Stimulated activated CD8-positive, alpha-beta memory T cell treated with anti-CD3 and anti-CD28 coated beads, Interleukin-2, amount 100 ng/mL, for 48 hours (primary cell): ENCODE data around the gene TNFSF13B.
"Not testable (repeated sequence)": the region's sequence is repeated elsewhere in the genome, so short reads cannot be mapped to it uniquely, and the experiment has no call there.

Experiments used
- DNase-seq, 2 donors: peaks; one replicate each; pipeline ENCODE4 v3.0.0-alpha.2; 2020; ENCODE audit warnings: low read depth in 2 of 2

The TNFSF13B gene, protein sequence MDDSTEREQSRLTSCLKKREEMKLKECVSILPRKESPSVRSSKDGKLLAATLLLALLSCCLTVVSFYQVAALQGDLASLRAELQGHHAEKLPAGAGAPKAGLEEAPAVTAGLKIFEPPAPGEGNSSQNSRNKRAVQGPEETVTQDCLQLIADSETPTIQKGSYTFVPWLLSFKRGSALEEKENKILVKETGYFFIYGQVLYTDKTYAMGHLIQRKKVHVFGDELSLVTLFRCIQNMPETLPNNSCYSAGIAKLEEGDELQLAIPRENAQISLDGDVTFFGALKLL

DNA sequence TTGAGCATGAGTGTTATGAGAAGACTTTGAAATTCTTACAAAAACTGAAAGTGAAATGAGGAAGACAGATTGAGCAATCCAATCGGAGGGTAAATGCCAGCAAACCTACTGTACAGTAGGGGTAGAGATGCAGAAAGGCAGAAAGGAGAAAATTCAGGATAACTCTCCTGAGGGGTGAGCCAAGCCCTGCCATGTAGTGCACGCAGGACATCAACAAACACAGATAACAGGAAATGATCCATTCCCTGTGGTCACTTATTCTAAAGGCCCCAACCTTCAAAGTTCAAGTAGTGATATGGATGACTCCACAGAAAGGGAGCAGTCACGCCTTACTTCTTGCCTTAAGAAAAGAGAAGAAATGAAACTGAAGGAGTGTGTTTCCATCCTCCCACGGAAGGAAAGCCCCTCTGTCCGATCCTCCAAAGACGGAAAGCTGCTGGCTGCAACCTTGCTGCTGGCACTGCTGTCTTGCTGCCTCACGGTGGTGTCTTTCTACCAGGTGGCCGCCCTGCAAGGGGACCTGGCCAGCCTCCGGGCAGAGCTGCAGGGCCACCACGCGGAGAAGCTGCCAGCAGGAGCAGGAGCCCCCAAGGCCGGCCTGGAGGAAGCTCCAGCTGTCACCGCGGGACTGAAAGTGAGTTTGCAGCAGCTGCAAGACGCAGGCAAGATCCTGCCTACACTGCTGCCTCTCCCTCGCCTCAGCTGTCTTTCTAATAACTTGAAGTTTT, at the start of gene TNFSF13B:
TNFSF13B (plus strand) TSS at position 118 of the 728 bp plus-strand sequence; CDS start at position 296, 178 bp downstream.
- peak; percentile 20 to 35 for DNase-seq

DNA sequence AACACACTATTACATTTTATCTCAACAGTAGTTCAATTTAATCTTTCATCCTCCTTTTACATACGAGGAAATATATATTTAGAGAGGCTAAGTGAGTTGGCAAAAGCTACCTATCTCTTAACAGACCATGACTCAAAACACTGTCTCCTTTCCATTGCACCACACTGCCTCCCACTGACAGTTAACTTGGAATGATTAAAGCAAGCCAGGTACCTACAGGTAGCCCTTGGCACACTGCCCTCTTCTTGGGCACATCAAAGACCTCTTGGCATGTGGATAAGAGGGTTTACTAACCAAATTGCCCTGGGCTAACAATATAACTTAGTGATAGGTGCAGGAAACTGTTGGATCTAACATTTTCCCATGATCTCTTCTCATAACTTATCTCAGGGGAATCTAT, 49.5 kb upstream of the TNFSF13B start:
- DNase-seq: no peak

DNA sequence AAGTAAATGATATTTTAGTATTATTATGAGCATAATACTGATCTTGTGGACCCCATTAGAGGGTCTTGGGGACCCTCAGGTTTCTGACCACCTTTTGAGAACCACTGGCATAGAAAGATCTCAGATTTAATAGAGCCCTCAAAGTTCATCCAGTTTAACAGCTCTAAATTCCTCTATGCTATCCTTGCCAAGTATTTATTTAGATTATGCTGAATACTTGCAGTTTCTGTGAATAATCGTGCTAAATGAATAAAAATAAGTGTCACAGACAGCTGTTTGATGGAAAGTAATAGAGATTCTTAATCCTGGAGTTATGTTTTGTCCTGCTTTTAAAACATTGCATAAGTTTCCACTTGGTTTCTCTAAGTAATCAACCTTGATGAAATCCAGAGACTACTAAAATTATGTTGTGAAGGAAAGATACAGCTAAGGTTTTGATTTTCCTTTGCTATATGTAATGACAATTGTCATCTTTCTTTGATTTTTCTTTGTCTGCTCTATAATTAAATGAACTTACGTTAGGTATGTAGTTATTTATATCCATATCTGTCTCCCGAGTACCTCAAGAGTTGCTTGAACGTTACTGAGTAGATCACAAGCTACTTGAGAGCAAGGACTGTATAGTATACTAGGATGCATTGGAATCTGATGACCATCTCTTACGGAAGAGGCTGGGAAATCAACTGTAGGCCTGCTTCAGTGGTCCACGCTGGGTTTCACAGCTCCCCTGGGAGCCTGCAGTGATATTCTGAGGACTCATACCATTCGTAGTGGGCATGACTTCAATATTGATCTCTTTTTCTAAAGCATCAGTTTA, 45.6 kb upstream of the TNFSF13B start:
- DNase-seq: no peak

DNA sequence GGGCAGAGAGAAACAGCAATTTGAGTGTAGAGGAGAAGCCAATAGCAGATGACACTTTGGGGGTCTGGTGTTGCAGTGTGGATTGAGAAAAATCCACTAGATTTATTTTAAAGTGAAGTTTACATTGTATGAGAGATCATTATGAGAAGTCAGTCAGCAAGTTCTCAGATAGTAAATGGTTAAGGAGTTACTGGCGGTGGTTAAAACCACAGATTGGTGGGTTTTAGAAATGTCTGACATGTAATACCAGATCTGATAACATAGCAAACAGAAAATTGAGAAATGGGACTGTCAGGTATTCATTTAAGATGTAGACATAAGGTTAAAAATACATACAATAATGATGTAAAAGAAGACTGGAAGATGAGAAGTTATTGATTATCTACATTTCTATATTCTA, 44.1 kb upstream of the TNFSF13B start:
- DNase-seq: no peak

DNA sequence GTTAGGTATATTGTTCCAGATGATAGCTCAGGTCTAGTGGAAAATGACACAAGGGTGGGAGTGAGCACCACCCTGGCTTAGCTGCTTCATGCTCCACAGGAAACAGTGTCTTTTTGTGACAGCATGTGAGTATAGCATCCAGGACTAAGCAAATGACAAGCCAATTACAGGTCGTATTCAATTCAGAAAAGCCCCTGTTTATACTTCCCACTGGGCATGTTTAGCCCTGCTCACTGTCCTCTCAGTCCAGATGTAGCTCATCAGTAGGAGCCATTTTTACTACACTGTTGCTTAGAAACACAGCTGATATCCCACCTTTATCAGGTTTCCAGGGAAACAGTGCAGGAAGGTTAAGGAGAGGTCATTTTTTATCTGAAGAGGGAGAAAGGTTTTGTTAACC, 43.3 kb upstream of the TNFSF13B start:
- no peak for DNase-seq

DNA sequence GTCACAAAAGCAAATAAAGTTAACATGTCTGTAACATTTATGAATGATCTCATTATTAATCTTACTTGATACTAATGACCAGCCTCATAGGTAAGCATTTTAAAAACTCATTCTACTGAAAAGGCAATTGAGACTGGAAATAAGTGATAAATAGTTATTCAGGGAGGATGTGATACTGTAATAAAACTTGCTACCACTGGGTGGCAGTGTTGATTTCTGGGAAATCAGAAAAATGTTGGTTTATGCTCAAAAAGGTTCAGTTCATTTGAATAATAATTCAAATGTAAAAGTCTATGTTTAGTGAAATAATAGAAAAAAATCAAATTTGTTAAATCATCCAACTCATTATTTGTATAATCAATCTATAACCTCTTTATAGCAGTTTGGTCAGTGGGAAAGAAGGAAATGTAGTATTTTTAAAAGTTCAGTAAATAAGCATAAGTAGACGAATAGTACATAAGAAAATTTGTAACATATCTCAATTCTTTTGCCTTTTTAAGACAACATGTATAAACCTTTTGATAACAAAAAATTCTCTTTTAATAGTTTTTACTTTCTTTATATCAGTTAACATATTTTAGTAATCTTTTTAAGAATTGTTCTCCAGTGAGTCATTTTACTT, 41.8 kb upstream of the TNFSF13B start:
- no peak for DNase-seq

DNA sequence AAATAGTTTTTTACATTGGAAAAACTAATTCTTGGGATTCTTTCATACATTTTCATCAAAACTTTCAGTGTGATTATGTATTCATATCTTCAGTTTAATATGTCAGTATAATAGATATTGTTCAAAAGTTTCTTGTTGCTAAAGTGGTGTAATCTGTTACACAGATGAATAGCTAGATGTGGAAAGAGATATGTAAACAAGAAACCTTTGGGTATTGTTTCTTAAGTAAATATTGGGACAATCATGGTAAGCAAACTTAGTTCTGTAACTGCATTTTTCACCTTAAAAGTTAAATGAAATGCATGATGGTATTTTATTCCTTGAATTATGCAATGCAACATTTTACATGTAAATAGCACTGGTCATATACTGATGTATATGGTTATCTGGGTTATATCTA, 39.1 kb upstream of the TNFSF13B start:
- no peak for DNase-seq

DNA sequence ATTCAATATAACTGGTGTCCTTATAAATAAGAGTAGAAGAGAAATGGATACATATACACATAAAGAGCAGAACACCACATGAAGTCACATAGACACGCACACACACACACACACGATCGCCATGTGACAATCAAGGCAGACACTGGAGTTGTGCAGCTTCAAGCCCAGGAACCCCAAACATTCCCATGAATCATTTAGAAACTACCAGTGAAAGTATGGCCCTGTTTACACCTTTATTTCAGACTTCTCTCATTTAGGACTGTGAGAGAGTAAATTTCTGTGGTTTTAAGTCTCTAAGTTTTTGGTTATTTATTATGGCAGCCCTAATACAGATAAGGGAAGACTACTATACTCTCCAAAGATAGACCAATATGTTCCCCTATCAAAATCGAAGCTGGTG, 20.4 kb upstream of the TNFSF13B start:
- DNase-seq: no peak

DNA sequence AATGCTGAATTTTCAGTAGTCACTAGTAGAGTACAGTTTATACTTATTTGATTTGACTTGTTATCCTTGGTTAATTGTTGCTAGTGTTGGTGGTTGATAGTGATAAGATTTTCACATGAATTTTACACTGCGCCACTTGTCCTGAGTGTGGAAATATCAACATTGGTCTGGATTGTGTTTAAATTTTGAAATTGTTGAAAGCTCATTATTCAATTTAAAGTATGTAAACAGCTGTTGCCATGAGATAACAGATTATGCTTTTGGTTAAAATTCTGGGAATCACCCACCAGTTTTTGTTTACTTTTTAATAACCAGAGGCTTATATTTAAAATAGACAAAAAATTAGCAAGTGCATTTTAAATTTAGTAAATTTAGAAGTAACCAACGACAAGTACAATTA, 12.3 kb upstream of the TNFSF13B start:
- DNase-seq: no peak

DNA sequence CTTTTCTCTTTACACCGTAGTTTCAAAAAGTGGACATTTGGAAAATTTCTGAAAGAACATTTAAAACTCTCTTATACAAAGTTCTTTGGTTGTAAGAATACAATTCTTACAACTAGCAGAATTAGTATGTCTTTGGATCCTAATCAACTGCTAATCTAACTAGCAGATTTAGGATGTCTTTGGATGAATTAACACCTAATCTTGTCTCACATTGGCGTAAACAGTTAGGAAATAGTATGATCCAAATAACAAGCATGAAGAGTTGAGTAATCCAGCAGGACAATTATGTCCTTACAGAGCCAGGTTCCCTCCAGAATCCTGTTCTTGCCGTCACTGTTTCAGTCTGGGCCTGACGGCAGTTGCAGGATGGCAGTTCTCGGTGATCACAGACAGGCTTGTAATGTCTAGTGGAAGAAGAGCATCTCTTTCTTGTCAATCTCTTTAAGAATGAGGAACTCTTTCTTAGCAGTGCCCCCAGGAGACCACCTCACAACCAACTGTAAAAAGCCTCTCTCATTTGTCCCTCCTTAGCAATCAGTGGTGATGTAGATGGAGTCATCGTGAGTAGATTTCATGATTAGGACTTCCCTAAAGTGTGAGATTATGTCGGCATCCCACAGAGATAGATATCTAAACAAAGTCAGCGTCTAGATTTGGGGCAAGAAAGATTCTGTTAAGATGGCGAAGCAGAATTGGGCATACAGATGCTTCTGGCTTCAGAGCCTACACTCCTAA, 5.7 kb upstream of the TNFSF13B start:
- DNase-seq: no peak

DNA sequence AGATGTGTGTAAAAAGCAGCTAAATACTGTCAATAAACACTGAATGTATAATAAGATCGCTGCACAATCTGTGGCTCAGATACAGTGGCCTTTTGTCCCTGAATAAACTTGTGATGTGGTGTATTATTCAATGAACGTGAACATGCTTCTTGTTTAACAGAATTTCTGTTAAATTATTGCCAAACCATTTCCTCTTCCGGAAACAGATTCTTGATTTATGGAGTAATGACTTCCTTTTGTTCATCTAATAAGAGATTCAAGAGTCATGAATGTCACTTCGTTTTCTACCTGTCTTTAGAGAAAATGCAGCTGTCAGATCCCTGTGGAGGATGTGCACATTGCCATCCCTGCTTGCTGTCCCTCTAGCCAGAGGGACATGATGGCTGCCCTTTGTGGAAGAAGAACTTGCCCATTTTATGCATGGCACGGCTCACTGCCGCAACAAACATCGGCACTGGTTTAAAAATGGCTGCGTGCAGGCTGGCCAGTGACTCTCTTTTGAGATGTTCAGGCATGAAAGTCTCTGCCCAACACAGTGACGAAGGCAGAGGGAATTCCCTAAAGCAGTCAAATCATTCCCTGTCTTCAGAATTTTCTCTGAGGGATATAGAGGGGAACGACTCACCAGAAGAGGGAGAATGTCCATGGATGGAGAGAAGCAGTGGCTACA, 3.1 kb upstream of the TNFSF13B start:
- no peak for DNase-seq

DNA sequence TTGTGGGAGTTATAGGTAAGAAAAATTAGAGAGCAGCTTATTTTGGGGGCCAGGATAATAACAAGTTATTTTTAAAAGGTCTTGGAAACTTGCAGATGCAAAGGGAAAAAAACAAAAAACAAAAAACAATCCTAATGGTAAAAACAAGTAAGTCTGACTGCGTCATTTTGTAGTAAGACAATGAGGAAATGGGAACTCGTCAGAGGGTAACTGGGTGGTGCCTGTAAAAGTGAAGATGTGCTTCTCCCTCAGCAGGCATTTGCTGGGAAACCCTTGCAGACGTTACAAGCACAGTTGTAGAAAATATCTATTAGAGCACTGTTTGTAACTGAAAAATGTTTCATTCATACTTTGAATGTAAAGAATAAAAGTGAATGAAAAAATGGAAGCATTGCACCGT, 2.2 kb upstream of the TNFSF13B start:
- DNase-seq: no peak

DNA sequence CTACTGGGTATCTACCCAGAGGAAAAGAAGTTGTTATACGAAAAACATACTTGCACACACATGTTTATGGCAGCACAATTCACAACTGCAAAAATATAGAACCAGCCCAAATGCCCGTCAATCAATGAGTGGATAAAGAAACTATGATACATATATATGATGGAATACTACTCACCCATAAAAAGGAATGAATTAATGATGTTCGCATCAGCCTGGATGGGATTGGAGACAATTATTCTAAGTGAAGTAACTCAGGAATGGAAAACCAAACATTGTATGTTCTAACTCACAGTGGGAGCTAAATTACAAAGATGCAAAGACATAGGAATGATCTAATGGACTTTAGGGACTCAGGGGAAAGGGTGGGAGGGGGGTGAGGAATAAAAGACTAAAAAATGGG, 1.7 kb upstream of the TNFSF13B start:
- not testable (repeated sequence) for DNase-seq

DNA sequence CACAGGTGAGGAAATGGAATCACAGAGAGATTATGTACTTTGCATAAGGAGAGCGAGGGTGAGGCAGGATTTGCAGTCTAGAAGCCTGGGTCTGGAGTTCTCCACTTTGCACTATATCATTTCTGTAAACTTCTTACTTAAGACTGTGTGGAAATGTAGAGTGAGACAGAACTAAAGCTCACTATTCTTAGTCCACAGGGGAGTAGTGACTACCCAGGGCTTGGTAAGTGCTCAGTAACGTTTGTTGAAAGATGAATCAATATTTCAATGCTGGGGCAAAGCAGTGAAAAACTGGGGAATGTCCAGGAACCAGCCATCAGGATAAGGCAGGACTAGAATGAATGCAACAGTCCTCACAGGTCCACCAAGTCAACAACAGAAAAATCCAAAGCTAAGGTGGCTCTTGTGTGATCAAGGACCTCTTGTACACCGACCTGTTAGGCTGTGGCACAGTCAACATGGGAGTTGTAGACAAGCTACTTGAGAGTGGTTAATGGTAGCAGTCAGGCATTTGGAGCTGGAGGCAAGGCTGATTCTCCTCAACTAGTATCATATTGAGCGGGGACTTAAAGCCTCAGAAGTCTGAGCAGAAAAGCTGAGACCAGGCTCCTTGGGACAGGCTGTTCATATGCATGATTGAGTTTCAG, 929 bp upstream of the TNFSF13B start:
- no peak for DNase-seq

DNA sequence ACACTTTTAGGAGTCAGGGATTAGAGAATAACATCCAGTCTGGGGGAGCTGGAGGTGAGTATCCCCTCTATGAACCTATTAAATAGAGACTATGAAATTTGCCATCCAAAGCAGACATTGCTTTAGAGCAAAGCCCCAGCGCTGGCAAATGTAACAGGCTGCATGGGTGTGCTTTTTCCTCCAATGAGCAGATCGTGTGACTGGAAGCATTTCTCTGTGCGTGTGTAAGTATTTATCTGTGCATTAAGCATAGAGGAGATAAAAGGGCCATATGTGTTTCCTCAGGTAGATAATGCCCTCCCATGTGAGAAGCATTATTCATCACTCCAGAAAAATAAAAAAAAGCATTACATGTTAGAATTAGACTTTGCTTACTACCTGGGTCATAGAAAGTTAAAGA, 924 bp downstream of the TNFSF13B start:
- no peak for DNase-seq

DNA sequence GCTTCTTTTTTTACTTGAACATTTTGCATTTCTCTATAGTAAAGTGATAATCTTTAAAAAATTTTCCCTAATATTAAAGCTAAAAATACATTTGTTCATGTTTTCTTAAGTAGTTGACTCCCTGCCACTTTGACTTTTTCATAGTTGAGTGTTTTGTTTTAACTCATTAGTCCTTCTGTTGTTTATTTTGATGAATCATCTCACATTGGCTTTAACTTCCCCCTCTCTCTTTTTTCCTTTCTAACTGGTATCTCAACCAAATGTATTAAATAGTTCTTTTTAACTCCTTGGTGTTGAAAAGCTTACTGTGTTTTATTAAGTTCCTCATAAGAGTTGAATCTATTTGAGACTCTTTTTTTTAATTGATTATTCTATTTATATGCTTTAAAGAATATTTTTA, 2.8 kb downstream of the TNFSF13B start:
- no peak for DNase-seq

DNA sequence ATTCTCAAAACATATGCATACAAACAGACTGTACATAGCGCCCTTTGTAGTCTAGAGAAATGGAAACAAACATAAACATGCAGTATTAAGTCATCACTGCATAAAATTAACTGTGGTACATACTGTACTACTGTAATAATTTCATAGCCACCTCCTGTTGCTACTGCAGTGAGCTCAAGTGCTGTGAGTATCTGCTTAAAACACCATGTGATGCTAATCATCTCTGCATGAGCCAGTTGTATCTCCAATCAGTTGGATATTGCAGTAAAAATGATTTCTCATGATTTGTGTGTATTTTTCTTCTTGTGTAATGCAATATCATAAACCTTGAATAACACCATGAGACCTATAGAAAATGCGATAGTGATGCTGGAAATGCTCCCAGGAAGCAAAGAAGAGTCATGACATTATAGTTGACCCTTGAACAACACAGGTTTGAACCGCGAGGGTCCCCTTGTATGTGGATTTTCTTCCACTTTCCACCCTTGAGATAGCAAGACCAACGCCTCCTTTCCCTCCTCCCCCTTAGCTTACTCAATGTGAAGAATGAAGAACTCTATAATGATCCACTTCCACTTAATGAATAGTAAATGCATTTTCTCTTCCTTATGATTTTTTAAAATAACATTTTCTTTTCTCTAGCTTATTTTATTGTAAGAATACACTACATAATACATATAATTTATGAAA, 4.1 kb downstream of the TNFSF13B start:
- no peak for DNase-seq

DNA sequence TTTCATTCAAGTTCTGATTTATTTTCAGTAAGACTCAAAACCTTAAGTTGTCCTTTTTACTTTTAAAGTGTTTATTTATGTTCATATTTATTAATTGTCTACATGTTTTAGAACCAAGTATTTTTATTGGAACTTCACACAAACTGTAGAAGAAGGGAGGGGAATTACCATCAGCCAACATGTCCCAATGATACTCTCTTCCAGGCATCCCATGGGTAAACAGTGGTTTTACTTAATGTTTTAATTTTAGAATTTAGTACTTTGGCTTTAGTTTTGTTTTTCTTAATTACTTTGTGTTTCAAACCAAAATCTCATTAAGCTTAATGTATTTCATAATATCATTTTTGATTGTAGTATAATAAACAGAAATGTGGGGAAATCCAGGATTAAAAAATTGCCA, 5.2 kb downstream of the TNFSF13B start:
- no peak for DNase-seq

DNA sequence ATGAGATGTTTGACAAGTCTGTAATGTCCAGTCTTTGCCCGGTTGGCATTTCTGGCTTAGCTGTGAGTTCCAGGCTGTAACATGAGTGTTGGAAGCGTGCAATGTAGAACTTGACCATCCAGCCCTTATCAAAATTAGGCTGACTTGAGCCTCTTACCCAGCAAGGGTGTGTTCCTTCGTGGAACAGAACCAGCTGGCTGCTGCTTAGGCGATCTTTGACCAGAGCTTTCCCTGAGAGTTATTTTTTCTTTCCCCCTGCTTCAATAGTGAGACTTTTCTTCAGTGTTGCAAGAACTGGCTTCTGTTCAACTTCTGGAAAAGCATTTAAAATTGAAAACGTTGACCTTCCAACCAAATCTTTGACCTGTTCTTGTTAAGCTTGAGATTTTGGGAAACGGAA, 6.5 kb downstream of the TNFSF13B start:
- no peak for DNase-seq

DNA sequence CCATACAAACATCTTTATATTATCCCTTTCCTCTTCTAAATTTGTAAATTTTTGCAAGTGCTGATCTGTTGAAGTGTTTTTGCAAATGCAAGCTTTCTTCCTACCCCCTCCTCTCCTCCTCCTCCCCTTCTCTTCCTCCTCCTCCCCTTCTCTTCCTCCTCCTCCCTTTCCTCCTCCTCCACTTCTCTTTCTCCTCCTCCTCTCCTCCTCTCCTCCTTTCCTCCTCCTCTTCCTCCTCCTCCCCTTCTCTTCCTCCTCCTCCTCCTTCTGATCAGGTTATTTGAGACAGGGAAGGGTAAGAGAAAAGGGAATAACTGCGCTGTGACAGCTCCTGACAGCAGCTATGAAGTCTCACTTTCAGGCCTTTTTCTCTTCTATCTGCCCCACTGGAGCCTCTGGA, 8.9 kb downstream of the TNFSF13B start:
- DNase-seq: no peak
